HG03469 (cell line): ENCODE measurements around the gene SMARCA2.
A peak's percentile ranks its signal among the peaks of the same experiment; 100 is the strongest.

Source experiments
- ATAC-seq: cut with Tn5 transposase; IDR thresholded peaks from one replicate; pipeline ENCODE4 v1.9.1; 2021; ENCODE audit warnings: mild to moderate bottlenecking, moderate library complexity, moderate number of reproducible peaks; ENCODE audit not compliant: unreplicated experiment

Gene SMARCA2

DNA sequence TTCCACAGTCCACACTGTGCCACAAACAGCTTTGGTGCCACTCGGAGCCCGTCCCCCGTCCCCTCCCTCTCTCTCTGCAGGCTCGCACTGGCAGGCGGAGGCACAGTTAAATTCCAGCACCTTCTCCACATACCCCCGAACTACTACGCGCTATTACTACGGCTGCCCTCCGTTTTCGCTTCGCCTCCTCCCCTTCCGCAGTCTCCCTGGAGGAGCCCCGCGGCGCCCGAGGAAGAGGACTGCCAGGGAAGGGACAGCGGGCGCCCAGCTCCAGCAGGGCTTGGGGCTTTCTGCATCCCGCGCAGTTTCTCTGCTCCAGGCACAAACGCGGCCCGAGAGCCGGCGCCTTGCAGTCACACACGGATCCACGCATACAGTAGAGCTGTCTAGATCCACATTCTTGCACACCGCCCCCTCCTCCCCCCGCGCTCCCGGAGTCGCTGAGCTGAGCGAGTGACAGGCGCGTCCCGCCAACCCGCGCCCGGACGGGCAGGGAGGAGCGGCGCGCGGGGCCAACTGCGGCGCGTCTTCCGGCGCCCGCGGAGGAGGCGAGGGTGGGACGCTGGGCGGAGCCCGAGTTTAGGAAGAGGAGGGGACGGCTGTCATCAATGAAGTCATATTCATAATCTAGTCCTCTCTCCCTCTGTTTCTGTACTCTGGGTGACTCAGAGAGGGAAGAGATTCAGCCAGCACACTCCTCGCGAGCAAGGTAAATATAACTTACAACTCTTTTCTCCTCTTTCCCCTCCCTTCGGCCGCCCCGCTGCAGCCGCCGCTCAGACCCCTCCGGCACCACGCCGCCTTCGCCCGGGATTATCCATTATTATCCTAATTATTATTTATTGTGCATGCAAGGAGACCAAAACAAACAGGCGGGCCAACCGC, at the start of gene SMARCA2:
Gene SMARCA2 (plus strand): TSS at position 652 of the 885 bp plus-strand sequence. CDS start 13,676 bp downstream, outside the sequence.
- ATAC-seq = peak; percentile 69

DNA sequence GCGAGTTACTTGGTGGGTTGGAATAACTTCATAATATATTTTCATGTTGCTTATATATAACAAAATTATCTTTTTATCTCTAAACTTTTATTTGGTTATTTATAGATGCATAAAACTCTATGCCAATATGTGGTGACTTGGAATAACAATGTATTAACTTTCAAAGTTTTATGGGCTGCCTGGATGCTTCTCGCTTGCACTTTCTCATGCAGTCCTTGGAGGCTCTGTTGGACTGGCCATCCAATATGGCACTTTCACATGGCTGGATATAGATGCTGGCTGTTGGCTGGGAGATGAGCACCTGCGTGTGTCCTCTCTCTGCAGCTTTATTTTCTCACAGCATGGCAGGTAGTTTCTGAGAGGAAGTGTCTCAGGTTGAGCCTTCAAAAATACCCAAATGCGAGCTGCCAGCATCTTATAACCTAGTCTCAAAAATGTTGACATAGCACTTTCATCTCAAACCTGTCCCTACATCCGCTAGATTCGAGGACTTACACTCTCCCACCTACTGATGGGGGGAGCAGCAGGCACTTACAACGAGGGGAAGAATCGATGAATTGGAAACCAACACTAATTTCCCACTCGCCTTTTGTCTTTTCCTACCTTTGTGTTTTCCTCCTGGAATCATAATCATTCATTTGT, 48.3 kb upstream of the SMARCA2 start:
- ATAC-seq = no peak

DNA sequence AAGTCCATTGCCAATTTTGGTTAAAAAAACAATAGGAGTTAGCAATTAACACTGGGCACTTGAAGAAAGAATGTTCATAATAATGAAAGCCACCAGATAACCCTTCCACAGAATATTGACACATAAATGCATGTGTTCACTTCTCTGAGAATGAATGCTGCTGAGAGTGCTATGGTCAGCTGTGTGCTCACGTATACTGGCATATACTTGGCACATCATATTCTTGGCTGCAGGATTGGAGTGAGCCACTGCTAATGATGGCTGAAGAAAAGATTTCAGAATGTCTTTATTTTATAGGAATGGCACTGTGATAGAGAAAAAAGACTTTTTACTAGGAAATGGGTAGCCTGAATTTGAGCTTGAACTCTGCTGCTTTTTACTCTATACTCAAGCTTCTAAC, 46.0 kb upstream of the SMARCA2 start:
- ATAC-seq = no peak

DNA sequence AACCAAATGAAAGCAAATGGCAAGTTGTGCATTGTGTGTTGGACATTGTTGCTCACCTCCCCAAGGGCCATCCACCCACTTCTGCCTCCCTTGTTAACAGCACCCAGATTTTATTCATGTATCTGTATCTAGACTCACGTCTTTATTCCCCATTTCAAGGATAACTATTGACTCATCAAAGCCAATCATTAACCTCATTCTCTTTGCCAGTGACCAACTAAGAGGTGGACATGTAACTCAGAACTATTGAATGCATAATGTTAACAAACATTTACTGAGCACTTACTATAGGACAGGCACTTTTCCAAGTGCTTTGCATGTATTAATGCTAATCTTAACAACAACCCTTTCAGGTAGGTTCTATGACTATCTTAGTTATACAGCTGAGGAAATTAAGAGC, 45.2 kb upstream of the SMARCA2 start:
- no peak for ATAC-seq

DNA sequence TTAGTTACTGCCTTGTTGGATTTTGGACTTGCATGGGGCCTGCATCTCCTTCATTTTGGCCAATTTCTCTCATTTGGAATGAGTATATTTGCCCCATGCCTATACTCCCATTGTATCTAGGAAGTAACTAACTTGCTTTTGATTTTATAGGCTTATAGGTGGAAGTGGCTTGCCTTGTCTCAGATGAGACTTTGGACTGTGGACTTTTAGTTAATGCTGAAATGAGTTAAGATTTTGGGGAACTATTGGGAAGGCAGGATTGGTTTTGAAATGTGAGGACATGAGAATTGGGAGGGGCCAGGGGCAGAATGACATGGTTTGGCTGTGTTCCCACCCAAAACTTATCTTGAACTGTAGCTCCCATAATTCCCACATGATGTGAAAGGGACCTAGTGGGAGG, 42.5 kb upstream of the SMARCA2 start:
- ATAC-seq = no peak

DNA sequence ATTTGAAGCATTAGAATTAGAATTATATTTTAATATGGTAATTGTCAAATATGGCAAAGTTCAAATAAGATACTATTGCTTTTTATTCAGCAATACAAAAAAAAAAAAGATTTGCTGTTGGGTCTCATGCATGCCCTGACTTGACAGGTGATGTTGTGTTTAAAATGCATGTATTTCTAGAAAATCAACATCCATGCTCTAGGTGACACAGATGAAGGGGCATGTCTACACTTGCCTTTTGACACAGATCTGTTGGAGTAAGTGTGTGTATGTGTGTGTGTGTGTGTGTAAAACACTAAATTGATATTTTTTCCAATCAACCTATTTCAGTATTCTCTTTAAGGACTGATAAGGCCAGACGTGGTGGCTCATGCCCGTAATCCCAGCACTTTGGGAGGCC, 38.1 kb upstream of the SMARCA2 start:
- ATAC-seq = no peak

DNA sequence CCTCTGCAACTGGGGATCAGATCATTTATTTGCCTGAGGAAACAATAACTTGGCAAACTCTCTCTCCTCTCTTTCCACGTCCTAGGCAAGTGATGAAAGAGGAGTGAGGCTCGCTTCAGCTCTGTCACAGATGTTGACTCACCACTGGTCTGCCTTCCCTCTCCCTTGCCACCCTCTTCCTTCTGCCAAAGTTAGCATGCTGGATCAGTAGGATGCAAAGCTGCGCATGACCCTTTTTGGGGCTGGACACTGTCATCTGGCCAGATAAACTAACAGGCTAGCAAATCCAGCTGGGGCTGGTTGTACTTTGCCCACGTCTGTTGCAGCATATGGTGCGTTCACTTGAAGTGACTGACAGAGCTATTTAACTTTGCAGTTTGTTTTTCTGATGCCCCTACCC, 36.2 kb upstream of the SMARCA2 start:
- ATAC-seq = no peak

DNA sequence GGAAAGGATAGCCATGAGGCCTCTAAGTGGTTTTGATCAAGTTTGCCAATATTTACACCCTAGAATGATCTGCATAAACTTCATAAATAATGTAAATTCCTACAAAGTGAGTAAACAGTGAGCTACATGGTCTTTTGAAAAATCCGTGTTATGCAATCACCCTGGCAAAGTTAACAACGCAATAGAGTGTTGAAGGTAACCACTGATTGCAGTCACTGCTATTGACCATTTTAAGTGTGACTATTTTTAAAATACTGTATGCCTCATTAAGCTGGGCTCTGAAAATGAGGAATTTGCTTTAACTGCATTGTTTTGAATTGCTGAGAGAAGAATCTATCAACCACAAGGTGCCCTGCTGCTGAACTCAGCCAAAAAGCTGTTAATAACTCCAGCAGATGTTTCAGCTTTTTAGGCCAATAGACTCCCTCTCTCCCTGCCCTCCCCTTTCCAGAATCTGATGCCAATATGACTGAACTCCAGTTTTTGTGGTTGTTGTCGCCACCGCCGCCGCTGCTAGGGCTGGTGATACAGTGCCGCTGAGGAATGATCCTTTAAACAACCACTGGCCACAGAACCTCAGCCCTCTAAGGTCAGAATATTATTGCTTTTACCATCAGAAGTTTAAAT, 35.3 kb upstream of the SMARCA2 start:
- no peak for ATAC-seq

DNA sequence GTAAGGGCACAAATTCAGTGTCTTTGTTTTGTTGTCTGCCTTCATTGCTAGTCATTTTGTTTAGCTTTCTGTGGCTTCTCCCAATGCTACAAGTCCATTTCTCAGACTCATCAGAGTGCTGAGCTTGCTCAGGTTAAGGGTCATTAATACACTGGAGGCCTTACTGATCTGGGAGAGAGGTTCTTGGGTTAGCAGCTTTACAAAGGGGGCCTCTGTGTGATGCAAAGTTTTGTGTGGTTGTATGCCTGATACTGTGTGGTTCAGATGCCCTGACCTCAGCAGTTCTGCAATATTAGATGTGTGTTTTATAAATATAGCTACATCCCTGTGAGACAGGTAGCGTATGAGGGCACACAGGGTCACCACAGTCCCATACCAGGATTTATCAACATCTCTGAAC, 34.8 kb upstream of the SMARCA2 start:
- ATAC-seq = no peak

DNA sequence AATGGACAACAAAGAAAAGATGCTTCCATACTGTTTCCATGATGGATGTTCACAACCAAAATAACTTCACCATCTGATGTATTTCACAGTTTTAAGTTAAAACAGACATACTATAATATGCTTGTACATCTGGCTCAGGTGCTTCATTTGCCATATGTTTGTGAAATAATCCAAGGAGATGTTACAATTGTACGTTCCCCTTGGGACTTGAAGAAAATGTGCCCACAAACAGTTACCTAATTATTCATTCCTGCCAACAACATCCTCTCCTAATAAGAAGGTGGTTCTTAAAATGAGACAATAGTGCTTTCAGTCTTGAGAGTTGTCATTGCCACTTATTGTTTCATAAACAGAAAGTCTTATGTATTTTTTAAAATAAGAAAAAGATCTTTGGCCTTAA, 33.1 kb upstream of the SMARCA2 start:
- ATAC-seq = no peak

DNA sequence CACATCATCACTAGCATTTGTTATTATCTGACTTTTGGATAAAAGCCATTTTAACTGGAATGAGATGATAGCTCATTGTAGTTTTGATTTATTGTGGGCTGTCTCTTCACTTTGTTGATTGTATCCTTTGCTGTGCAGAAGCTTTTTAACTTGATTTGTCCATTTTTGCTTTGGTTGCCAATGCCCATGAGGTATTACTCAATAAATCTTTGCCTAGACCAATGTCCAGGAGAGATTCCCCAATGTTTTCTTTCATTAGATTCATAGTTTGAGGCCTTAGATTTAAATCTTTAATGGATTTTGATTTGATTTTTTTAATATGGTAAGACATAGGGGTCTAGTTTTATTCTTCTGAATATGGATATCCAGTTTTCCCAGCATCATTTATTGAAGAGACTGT, 28.8 kb upstream of the SMARCA2 start:
- ATAC-seq = no peak

DNA sequence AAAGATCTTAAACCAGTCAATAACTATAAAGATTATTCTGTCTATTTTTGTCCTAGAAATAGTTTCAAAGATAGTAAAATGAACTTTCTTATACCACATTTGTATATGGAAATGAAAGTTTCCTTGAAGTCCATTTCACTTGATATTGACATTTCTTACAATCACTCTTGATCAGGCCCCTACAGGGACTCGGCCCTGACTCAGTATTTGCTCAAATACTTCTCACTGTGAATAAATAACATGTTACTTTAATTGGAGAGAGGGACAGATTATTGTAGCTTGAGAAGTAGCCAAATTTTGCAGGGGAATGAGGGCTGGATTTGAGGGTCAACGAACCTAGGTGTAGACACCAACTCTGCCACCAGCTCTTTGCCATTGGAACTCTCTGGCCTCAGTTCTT, 25.6 kb upstream of the SMARCA2 start:
- no peak for ATAC-seq

DNA sequence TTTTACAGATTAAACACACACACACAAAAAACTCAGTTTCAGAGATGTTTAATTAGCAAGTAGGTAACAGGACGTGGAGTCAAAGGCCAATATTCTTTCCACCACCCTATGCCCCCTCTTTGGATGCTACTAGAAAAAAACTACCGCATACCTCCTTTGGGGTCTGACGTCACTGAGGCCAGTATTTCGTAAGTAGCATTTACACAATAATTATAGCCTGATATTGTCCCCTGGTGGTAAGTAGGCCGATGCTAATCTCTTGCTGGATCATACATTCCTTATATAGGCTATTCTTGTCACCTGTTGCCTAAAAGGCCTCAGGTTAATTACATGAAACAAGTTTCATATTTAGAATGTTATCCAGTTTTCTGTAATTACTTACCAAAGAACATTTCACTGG, 21.0 kb upstream of the SMARCA2 start:
- no peak for ATAC-seq

DNA sequence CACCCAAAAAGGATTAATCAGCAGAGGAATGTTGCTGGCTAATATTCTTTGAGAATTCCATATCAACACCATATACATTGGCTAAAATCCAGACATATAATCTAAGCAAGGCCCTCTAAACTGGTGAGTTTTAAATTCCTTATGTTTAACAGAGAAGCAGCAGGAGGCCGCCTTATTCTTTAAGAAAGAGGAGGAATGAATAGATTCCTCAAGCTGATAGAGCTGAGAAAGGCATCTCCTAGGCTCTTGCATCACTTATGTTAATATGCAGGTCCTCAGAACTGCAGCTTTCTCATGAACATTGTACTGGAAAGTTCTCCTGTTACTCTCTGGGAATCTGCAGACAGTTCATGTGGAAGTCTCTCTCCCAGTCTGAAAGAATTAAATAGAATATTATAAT, 20.1 kb upstream of the SMARCA2 start:
- no peak for ATAC-seq

DNA sequence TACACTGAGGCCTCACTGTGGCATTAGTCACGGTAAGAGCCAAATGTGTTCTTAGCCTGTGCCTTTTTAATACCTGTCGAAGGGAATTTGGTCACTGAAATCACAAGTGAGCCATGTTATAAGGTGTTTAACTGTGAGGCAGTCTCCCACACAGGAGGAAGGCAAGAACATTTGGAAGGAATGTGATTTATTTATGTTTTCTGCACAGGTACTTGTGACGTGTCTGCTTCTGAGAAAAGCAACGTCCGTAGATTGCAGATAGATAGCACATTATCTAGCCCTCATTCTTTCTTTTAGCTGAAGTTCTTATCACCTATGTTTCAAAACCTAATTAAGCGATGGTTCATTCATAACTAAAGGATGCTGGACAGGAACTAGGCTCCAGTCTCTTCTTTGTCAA, 19.0 kb upstream of the SMARCA2 start:
- ATAC-seq = no peak

DNA sequence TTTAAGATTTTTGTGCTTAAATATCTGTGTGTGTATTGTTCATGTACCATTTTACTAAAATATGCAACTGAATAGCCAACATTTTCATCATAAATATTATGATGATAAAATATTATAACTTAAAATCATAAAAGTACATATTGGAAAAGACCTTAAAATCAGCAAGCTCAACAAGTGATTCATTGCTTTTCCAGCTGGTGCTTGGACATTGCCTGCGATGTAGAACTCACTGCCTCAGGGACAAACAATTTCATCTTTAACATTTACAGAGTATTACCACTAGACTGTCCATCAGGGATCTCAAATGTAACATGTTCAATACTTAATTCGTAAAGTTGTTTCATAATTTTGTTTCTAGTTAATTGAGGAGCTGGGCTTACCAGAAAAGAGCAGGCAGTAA, 17.5 kb upstream of the SMARCA2 start:
- no peak for ATAC-seq

DNA sequence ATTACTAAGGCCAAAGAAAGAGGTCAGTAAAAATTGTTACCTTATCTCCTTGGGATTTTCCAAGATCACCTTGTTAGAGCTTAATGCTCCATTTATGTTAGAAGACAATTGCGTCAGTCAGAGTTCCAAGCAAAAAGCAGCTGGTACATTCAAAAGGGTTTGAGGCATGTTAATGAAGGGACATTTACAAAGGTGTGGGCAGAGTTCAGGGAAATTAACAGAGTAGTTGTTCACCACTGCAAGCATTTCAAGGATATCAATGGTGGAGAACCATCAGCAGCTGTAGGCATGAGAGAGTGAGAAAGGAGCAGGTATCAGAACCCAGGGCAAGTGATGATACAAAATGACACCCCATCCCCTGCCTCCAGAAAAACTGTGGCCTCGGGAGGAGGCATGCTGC, 17.0 kb upstream of the SMARCA2 start:
- no peak for ATAC-seq

DNA sequence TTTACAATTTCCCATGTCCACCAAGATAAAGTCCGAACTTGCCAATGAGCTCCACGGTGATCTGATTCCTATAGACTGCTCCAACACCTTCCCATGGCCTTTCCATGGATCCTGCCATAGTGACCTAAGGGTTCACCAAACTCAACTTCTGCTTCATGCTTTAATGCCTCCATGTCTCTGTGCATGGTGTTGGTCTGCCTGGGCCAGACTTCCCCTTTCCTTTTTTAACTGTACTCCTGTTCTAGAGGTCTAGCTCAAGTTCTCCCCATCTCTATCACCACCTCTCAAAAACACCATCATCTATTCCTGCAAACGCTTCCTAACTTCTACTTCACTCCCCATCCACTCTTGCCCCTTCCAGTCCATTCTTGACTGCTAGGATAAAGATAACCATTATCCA, 14.8 kb upstream of the SMARCA2 start:
- no peak for ATAC-seq

DNA sequence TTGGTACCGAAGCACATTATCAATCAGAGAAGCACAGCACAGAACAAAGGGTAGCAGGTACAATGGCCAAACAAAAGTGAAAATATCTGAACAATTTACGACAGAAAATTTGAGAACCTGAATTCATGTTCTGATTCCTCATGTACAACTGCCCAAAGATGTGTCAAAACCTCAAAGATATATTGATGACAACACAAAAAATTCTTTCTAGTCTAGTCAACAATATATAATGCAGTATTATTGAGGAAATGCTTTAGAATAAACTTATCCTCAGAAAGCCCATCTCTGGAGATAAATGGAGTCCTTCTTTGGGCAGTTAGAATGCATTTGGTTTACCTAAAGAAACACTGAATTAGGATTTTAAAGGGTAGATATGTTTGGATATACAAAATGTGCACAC, 6.8 kb upstream of the SMARCA2 start:
- no peak for ATAC-seq

DNA sequence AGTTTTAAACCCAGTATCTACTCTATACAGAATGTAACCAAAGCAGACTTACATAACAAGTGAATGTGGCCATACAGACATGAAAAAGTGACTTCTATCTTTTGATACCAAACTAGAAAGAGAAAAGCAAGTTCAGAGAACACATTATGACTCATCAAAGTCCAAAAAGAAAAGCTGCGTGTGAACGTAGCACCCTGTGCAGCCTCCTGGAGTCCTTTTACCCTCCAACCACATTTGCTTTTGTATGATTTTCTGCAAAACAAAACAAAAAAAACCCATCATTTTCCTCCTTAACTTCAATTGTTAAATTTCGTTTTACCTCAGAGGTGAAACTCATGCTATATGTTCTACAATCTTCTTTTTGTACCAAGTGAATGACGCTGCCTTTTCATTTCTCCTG, 2.8 kb upstream of the SMARCA2 start:
- peak; percentile 27 for ATAC-seq

DNA sequence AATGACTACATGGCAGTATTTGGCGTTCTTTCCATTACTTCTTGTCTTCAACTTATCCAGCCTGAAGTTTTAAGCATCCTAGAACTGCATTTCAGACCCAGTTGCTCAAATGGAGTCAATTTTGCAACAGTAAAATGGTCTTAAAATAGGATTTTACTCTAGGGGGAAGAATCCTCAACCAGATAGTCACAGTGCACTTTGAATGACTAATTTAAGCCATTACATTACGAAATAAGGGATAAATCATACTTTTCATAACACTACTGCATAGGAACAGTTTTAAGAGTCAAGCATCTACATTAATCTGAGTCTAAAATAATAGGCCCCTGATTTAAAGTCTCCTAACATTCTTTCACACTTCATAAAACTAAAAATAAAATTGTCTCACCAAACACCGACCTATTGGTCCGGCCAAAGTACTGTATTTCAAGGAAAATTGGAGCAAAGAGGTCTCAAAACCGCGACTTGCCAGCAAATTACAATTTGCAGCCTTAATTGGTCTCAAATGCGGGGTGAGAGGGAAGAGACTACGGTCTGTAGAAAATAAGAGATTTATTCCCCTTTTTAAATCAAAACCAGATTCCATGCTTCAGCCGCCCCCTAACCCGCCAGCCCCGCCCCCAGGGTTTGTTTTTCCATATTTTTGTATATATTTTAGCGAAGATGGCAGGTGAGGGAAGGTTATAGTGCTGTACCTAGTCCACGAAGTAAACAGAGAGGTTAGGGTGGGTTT, 1.2 kb upstream of the SMARCA2 start:
- ATAC-seq = no peak
